SU-DHL-6 (cell line): ENCODE data around the gene MGP.

Source experiments
- EZH2phosphoT487 ChIP-seq: fragments of 200-600 bp; sonication (generic), shearing (Covaris generic); conservative IDR thresholded peaks from 2 replicates; pipeline ENCODE4 v1.6.1; 2018; ENCODE audit warnings: mild to moderate bottlenecking, antibody characterized with exemption, low read length, moderate library complexity, mixed read lengths
- TF ChIP-seq, protein P1 (sequence below): fragments of 200-600 bp; sonication (generic); IDR thresholded peaks from one replicate; pipeline ENCODE4 v1.5.1; 2017; ENCODE audit warnings: antibody characterized with exemption, mild to moderate bottlenecking, low read length, moderate library complexity; ENCODE audit not compliant: insufficient read depth, poor library complexity, severe bottlenecking

- TF ChIP-seq, protein P1, sequence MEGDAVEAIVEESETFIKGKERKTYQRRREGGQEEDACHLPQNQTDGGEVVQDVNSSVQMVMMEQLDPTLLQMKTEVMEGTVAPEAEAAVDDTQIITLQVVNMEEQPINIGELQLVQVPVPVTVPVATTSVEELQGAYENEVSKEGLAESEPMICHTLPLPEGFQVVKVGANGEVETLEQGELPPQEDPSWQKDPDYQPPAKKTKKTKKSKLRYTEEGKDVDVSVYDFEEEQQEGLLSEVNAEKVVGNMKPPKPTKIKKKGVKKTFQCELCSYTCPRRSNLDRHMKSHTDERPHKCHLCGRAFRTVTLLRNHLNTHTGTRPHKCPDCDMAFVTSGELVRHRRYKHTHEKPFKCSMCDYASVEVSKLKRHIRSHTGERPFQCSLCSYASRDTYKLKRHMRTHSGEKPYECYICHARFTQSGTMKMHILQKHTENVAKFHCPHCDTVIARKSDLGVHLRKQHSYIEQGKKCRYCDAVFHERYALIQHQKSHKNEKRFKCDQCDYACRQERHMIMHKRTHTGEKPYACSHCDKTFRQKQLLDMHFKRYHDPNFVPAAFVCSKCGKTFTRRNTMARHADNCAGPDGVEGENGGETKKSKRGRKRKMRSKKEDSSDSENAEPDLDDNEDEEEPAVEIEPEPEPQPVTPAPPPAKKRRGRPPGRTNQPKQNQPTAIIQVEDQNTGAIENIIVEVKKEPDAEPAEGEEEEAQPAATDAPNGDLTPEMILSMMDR = no peak
- TF ChIP-seq EZH2phosphoT487 = no peak
Observed at GRCh38 chr12:14911131-14911530, 25.5 kb upstream of the MGP start.
